Tongue (tissue), 2 donors: ENCODE results near the gene MMEL1. TPM values are rescaled to one million over a fixed set of nuclear protein-coding genes. Genes with fewer than 3 reads are reported as not detected.
"Not testable (repeated sequence)": the region's sequence is repeated elsewhere in the genome, so short reads cannot be mapped to it uniquely, and the experiment has no call there.

Experiments used
- DNase-seq: peaks from one replicate; pipeline ENCODE4 v3.0.0-alpha.2; 2015
- total RNA-seq: library from RNA; depleted of rRNA; stranded (reverse); fragments of >200 nt; gene quantifications from one replicate; pipeline ENCODE4 v1.2.3, GENCODE V29; 2014

MMEL1 gene
- total RNA-seq, 1 donor from 2014 or later = not detected

GRCh38 chr1:2590233-2591141 is 42.3 kb downstream of the MMEL1 start:
- DNase-seq = no peak

- DNase-seq = no peak
Observed at GRCh38 chr1:2589431-2590232, 43.2 kb downstream of the MMEL1 start.

GRCh38 chr1:2588661-2589430 is 44.0 kb downstream of the MMEL1 start:
- no peak for DNase-seq

GRCh38 chr1:2587860-2588571 is 44.8 kb downstream of the MMEL1 start:
- DNase-seq = no peak

- peak; percentile 38 for DNase-seq
Observed at GRCh38 chr1:2587071-2587859, 45.6 kb downstream of the MMEL1 start.

- DNase-seq = peak; percentile 100
Observed at GRCh38 chr1:2586154-2587070, 46.4 kb downstream of the MMEL1 start, which contains the start of gene PRXL2B. PRXL2B (plus strand) TSS chr1:2586777; CDS start chr1:2586886, 109 bp downstream.

- DNase-seq = peak; percentile 75
Observed at GRCh38 chr1:2585318-2586092, 47.3 kb downstream of the MMEL1 start.

GRCh38 chr1:2584686-2585317 is 48.0 kb downstream of the MMEL1 start:
- no peak for DNase-seq

- DNase-seq = peak; percentile 31
Observed at GRCh38 chr1:2583871-2584351, 48.9 kb downstream of the MMEL1 start.

- no peak for DNase-seq
Observed at GRCh38 chr1:2583331-2583791, 49.5 kb downstream of the MMEL1 start.

GRCh38 chr1:2582391-2582790 is 50.4 kb downstream of the MMEL1 start:
- no peak for DNase-seq

GRCh38 chr1:2580691-2581090 is 52.1 kb downstream of the MMEL1 start:
- no peak for DNase-seq

GRCh38 chr1:2578758-2579118 is 54.1 kb downstream of the MMEL1 start:
- DNase-seq = no peak

GRCh38 chr1:2577565-2578075 is 55.2 kb downstream of the MMEL1 start:
- not testable (repeated sequence) for DNase-seq

- DNase-seq = no peak
Observed at GRCh38 chr1:2575801-2576663, 56.8 kb downstream of the MMEL1 start.

GRCh38 chr1:2574350-2574749 is 58.5 kb downstream of the MMEL1 start:
- no peak for DNase-seq
